Measurements from ENCODE around the gene APPL1. TPM values are rescaled to one million over a fixed set of nuclear protein-coding genes. Genes with fewer than 3 reads are reported as not detected.
A peak's percentile ranks its signal among the peaks of the same experiment; 100 is the strongest.

Gene APPL1
- total and polyA plus RNA-seq, 2 of the 4 experiments (the other 2 are of a cell fraction): 9.6 to 46.2 TPM

GRCh38 chr3:57221883-57222282, 5.6 kb upstream of the APPL1 start:
- Histone ChIP-seq H3K14ac (replicated peaks; ENCODE audit: low read depth, low read length) (no peak overlapping the region), H3K4me2 (ENCODE audit: low read depth, low read length) (no peak overlapping the region), H3K4me3 (ENCODE audit: insufficient read depth, low read depth, low read length) (no peak overlapping the region), H2BK15ac (ENCODE audit: low read depth, low read length) (no peak overlapping the region), H4K91ac (ENCODE audit: insufficient read depth, low read depth, low read length) (no peak overlapping the region), H3K79me1 (ENCODE audit: low read depth in 1 of 2, low read length in 2 of 2) (no peaks in the 10 kb centered on the region), H4K20me1 (ENCODE audit: insufficient read depth, low read length) (no peaks in the 10 kb centered on the region), H3K9ac (ENCODE audit: low read depth, low read length) (no peak overlapping the region), H3K27ac (ENCODE audit: insufficient read depth, low read length) (no peak overlapping the region), H3K9me1 (ENCODE audit: insufficient read depth, low read length) (no peaks in the 10 kb centered on the region), H4K8ac (ENCODE audit: low read depth in 2 of 2, low read length in 2 of 2) (no peak overlapping the region), H3K23ac (ENCODE audit: low read depth, low read length) (no peak overlapping the region), H4K5ac (ENCODE audit: low read depth, low read length) (no peak overlapping the region), H3K18ac (ENCODE audit: low read depth, low read length) (no peak overlapping the region), H3K4me1 (ENCODE audit: control insufficient read depth, insufficient read depth, low read length) (no peaks in the 10 kb centered on the region; the same call in 1 of the 2 replicates), H3K4ac (ENCODE audit: low read depth, low read length) (no peak overlapping the region), H2BK20ac (ENCODE audit: low read depth, low read length) (no peak overlapping the region), H2AK5ac (ENCODE audit: low read depth, low read length) (no peak overlapping the region), H3K27me3 (ENCODE audit: control insufficient read depth, insufficient read depth, low read length) (no peaks in the 10 kb centered on the region; the same call in 1 of the 2 replicates), H3K36me3 (ENCODE audit: control insufficient read depth, insufficient read depth, low read length) (no peaks in the 10 kb centered on the region), H2AK9ac (replicated peaks; ENCODE audit: low read depth, low read length, poor library complexity) (no peak overlapping the region), H2BK120ac (ENCODE audit: low read depth, low read length) (no peak overlapping the region), H2BK5ac (ENCODE audit: low read depth, low read length, poor library complexity, severe bottlenecking) (no peak overlapping the region), H3K9me3 (ENCODE audit: control insufficient read depth, insufficient read depth, low read length) (no peaks in the 10 kb centered on the region), H2AFZ (replicated peaks; ENCODE audit: low read length, poor library complexity) (no peak overlapping the region), H3K56ac (ENCODE audit: extremely low read depth, insufficient read depth, low read length) (no peak overlapping the region)
- TF ChIP-seq RFX5 (IDR thresholded peaks at IDR 0.05; ENCODE audit: low read depth, low read length): no peak
- TF ChIP-seq MAZ (IDR thresholded peaks at IDR 0.05; ENCODE audit: borderline replicate concordance, low read depth, low read length): no peak
- TF ChIP-seq ELK1 (IDR thresholded peaks at IDR 0.05; ENCODE audit: borderline replicate concordance, low read depth, low read length): no peak
- TF ChIP-seq MXI1 (IDR thresholded peaks at IDR 0.05; ENCODE audit: borderline replicate concordance, low read depth, low read length): no peak
- TF ChIP-seq CTCF (conservative IDR thresholded peaks at IDR 0.05; ENCODE audit: low read depth, low read length): peak; percentile 57
- TF ChIP-seq BHLHE40 (IDR thresholded peaks at IDR 0.05; ENCODE audit: low read depth, low read length): no peak
- TF ChIP-seq RAD21 (IDR thresholded peaks at IDR 0.05; ENCODE audit: low read length): peak; percentile 51
- TF ChIP-seq SMC3 (IDR thresholded peaks at IDR 0.05; ENCODE audit: low read depth, low read length): peak; percentile 35; the same call in 1 of the 2 replicates
- dilution Hi-C loops (cut with HindIII; ENCODE audit: low sequenced_read_pairs, unreplicated experiment) (no loop called here), in situ Hi-C loops (cut with MboI; ENCODE audit: low sequenced_read_pairs) (no loop called here), intact Hi-C loops (cut with micrococcal nuclease) (loop anchor here (1.0 to 10.0 kb wide), 2 partner anchors 122 to 517 kb away; no protein-coding TSS in a partner anchor)
- ChIA-PET CTCF (interaction anchor here (0.8 to 1.5 kb wide), 4 partner anchors 8 to 82 kb away, joined by 3 to 9 read pairs (median 4); no protein-coding TSS in a partner anchor), POLR2A (ENCODE audit: unreplicated experiment) (no interaction called here)
- ATAC-seq (ENCODE audit: low read depth) (peak; percentile 60; the same call in 1 of the 2 replicates), DNase-seq (peak; percentile 28)
- no TSS peak for BruUV-seq (replicated peaks)
- no CpG with 5 or more reads among the region's 2 CpGs for whole genome bisulfite sequencing, 2 experiments (ENCODE audit: extremely low coverage in 2 of 2, insufficient read length in 1 of 2)

All from IMR-90 (cell line).